HepG2 (cell line): ENCODE data around the gene GCNT2. TPM values are rescaled to one million over a fixed set of nuclear protein-coding genes. Genes with fewer than 3 reads are reported as not detected.

Experiments
- ATAC-seq: fragments of 200-7000 bp; cut with Tn5 transposase; 3 replicates; pipeline ENCODE4 v1.9.1; 2020; ENCODE audit warnings: mild to moderate bottlenecking, moderate library complexity
- BruUV-seq: library from RNA; stranded (reverse); fragments of 400-500 nt; replicated peaks from 2 replicates; lab custom pipeline; 2021; lab: Mats Ljungman, UMichigan
- CTCF ChIA-PET: fragments of 300-600 bp; formaldehyde crosslinking; extraction: SDS; loops from one replicate; lab custom pipeline; 2021; ENCODE audit warnings: low total read pairs, inconsistent platforms, low intra/inter-chr PET ratio; lab: Yijun Ruan, JAX
- POLR2A ChIA-PET: fragments of 350-600 bp; sonication (Branson Sonifier 250); formaldehyde crosslinking; loops from one replicate; lab custom pipeline; 2020; ENCODE audit warnings: antibody characterized with exemption, inconsistent platforms; lab: Yijun Ruan, JAX
- DNase-seq: peaks from one replicate; pipeline ENCODE4 v3.0.0-alpha.2; 2015; ENCODE audit warnings: low spot score
- FAIRE-seq: peaks from 3 replicates; lab custom pipeline; 2011; peaks lifted over from hg19 to GRCh38; lab: Jason Lieb, UNC
- H2AFZ ChIP-seq: one replicate; pipeline ENCODE4 v1.6.1; 2011; ENCODE audit warnings: low read length, inconsistent platforms
- H3K27ac ChIP-seq: fragments of 300-600 bp; 3 replicates; pipeline ENCODE4 v1.8.0; 2011; ENCODE audit warnings: mixed run types, mild to moderate bottlenecking, mixed read lengths, low read length, inconsistent platforms; ENCODE audit not compliant: insufficient read depth; ENCODE audit errors: extremely low read length
- H3K27me3 ChIP-seq, 2 experiments: fragments of 200-600 bp in 1 of 2; 2 replicates in 1 of 2; 3 replicates in 1 of 2; pipeline versions ENCODE4 v1.6.0 to v1.8.0; 2011; ENCODE audit warnings: low read length in 2 of 2, mild to moderate bottlenecking in 2 of 2, moderate library complexity in 2 of 2, inconsistent platforms in 1 of 2; ENCODE audit not compliant: insufficient read depth in 2 of 2, control insufficient read depth in 1 of 2
- H3K36me3 ChIP-seq, 2 experiments: fragments of 200-600 bp in 1 of 2; replicated peaks in 1 of 2; 2 replicates in 1 of 2; 3 replicates in 1 of 2; pipeline versions ENCODE4 v1.5.1 to v1.8.0; 2011; ENCODE audit warnings: low read length in 2 of 2, inconsistent platforms in 1 of 2; ENCODE audit not compliant: insufficient read depth in 2 of 2, control insufficient read depth in 1 of 2
- H3K4me1 ChIP-seq: 2 replicates; pipeline ENCODE4 v1.5.1; 2012; ENCODE audit warnings: low read length, inconsistent platforms; ENCODE audit not compliant: insufficient read depth
- H3K4me2 ChIP-seq: 2 replicates; pipeline ENCODE4 v1.6.0; 2011; ENCODE audit warnings: low read depth, low read length, inconsistent platforms
- H3K4me3 ChIP-seq, 3 experiments: fragments of 200-600 bp in 1 of 3; sonication (generic), shearing (Covaris generic) in 1 of 3; replicated peaks in 1 of 3; 2 replicates each; pipeline ENCODE4 v1.5.1; 2011 to 2016; ENCODE audit warnings: low read length in 3 of 3, inconsistent platforms in 2 of 3, low read depth in 2 of 3, mild to moderate bottlenecking in 2 of 3, control low read depth in 1 of 3, mixed read lengths in 1 of 3; ENCODE audit not compliant: insufficient read depth in 1 of 3
- H3K79me2 ChIP-seq: one replicate; pipeline ENCODE4 v1.6.1; 2011; ENCODE audit warnings: low read length, inconsistent platforms; ENCODE audit not compliant: insufficient read depth
- H3K9ac ChIP-seq: 2 replicates; pipeline ENCODE4 v1.6.0; 2011; ENCODE audit warnings: mild to moderate bottlenecking, low read depth, low read length, inconsistent platforms; ENCODE audit not compliant: insufficient read depth
- H3K9me3 ChIP-seq: 2 replicates; pipeline ENCODE4 v1.5.1; 2012; ENCODE audit warnings: mild to moderate bottlenecking, low read length
- H4K20me1 ChIP-seq: 2 replicates; pipeline ENCODE4 v1.6.0; 2011; ENCODE audit warnings: inconsistent platforms, mild to moderate bottlenecking, low read length, moderate library complexity; ENCODE audit not compliant: insufficient read depth
- ELF1 ChIP-seq: sonication (generic); formaldehyde crosslinking; IDR thresholded peaks from 2 replicates; pipeline ENCODE4 v1.4.0; 2020; ENCODE audit warnings: missing genetic modification reagents
- HNF1B ChIP-seq: sonication (generic); formaldehyde crosslinking; IDR thresholded peaks from 2 replicates; pipeline ENCODE4 v1.5.1; 2020; ENCODE audit warnings: mild to moderate bottlenecking, moderate library complexity, missing genetic modification reagents
- PHF5A ChIP-seq: IDR thresholded peaks from one replicate; pipeline ENCODE4 v1.6.1; 2018; ENCODE audit warnings: low read depth, missing genetic modification reagents; ENCODE audit not compliant: unreplicated experiment
- TOE1 ChIP-seq: sonication (generic); formaldehyde crosslinking; IDR thresholded peaks from 2 replicates; pipeline ENCODE4 v1.4.0; 2020; ENCODE audit warnings: mild to moderate bottlenecking, missing genetic modification reagents
- ZBTB1 ChIP-seq: sonication (generic); formaldehyde crosslinking; IDR thresholded peaks from 2 replicates; pipeline ENCODE4 v1.4.0; 2020; ENCODE audit warnings: missing genetic modification reagents, borderline replicate concordance
- ZNF235 ChIP-seq: sonication (generic); formaldehyde crosslinking; IDR thresholded peaks from 2 replicates; pipeline ENCODE4 v1.8.1; 2023; ENCODE audit warnings: mild to moderate bottlenecking, missing genetic modification reagents, borderline replicate concordance
- ZNF564 ChIP-seq: sonication (generic); formaldehyde crosslinking; IDR thresholded peaks from 2 replicates; pipeline ENCODE4 v1.8.1; 2023; ENCODE audit warnings: mild to moderate bottlenecking, missing genetic modification reagents
- WGBS: methylation state at CpG from one replicate; pipeline ENCODE4 v1.1.6; 2017; ENCODE audit warnings: low lambda C conversion rate; 5-methylcytosine and 5-hydroxymethylcytosine counted together
- in situ Hi-C: cut with HindIII; loops from 2 replicates; pipeline ENCODE4 v1.10.0; 2017; ENCODE audit warnings: low pct_unique_long_range_greater_than_20kb; ENCODE audit not compliant: extremely low pct_ligation_motif_present
- intact Hi-C: fragments of 100-400 bp; cut with micrococcal nuclease; formaldehyde crosslinking; loops from one replicate; pipeline ENCODE4 v1.10.0; 2022; ENCODE audit not compliant: unreplicated experiment
- polyA plus RNA-seq, 8 experiments: library from polyadenylated mRNA; depleted of rRNA in 3 of 8; stranded (reverse) in 7 of 8; unstranded in 1 of 8; fragments of >200 nt; fragmentation: Illumina TruSeq in 4 of 8; extraction: Trizol in 4 of 8; gene quantifications; 2 replicates each; pipeline versions ENCODE4 v1.2.1 to v1.2.3, GENCODE V29; 2011 to 2016; ENCODE audit warnings: low read depth in 4 of 8, missing spikeins in 1 of 8, mixed read lengths in 1 of 8; ENCODE audit not compliant: insufficient read depth in 1 of 8
- total RNA-seq, 5 experiments: library from RNA; depleted of rRNA; stranded (reverse); fragments of >200 nt; fragmentation: Illumina TruSeq; extraction: Trizol; gene quantifications; 2 replicates each; pipeline ENCODE4 v1.2.3, GENCODE V29; 2016; ENCODE audit warnings: low read depth in 1 of 5

The GCNT2 gene
- total and polyA plus RNA-seq, 2 of the 13 experiments (the other 11 are each of a cell fraction or from before 2014, with no cell fraction given), result 11.8 to 31.9 TPM

GRCh38 chr6:10591422-10592160 lies 70.4 kb downstream of the GCNT2 start:
- H3K4me2 ChIP-seq, result no peak overlapping the region
- H3K79me2 ChIP-seq, result no peaks in the 10 kb centered on the region
- no peak for ATAC-seq
- BruUV-seq, result no TSS peak
- no peak overlapping the region for H3K4me3 ChIP-seq
- no peaks in the 10 kb centered on the region for H3K4me1 ChIP-seq
- no peak for DNase-seq
- 94% methylated on average over 14 of the region's 14 CpGs for WGBS
- no peak overlapping the region for H3K27ac ChIP-seq
- TF ChIP-seq ZNF564 (CRISPR knock-in tag), result no peak
- TF ChIP-seq ELF1 (CRISPR knock-in tag), result no peak
- TF ChIP-seq ZBTB1 (CRISPR knock-in tag), result no peak
- no peak for TF ChIP-seq PHF5A (CRISPR knock-in tag)
- TF ChIP-seq ZNF235 (CRISPR knock-in tag), result no peak
- no peak for TF ChIP-seq HNF1B (CRISPR knock-in tag)
- no peak for TF ChIP-seq TOE1 (CRISPR knock-in tag)
- in situ Hi-C loops (no loop called here), intact Hi-C loops (no loop called here)
- FAIRE-seq, result no peak
- no peaks in the 10 kb centered on the region for H4K20me1 ChIP-seq
- no peaks in the 10 kb centered on the region for H3K9me3 ChIP-seq
- ChIA-PET CTCF (no interaction called here), POLR2A (no interaction called here)
- H3K36me3 ChIP-seq, result 0 out of 5 replicates have a peak, but pooled peaks cover 0 to 3% of the 10 kb centered on the region in 2 experiments
- H3K9ac ChIP-seq, result no peak overlapping the region
- H2AFZ ChIP-seq, result no peak overlapping the region
- no peaks in the 10 kb centered on the region; a peak in 1 of 5 replicates for H3K27me3 ChIP-seq
